ENCODE measurements around the gene AWAT2. TPM values are rescaled to one million over a fixed set of nuclear protein-coding genes. Genes with fewer than 3 reads are reported as not detected.

Gene AWAT2
- total RNA-seq, 4 donors from 2014 or later: not detected

GRCh38 chrX:70087857-70088630 is 38.3 kb upstream of the AWAT2 start:
- no peak for TF ChIP-seq POLR2A (IDR thresholded peaks at IDR 0.05)
- no peak for TF ChIP-seq CTCF (IDR thresholded peaks at IDR 0.05)
- intact Hi-C loops (cut with DNase I): no loop called here
- H3K36me3 ChIP-seq: no peaks in the 10 kb centered on the region
- WGBS, 2 donors: 53 to 62% methylated on average over 7 to 8 of the region's 11 CpGs
- H3K9me3 ChIP-seq: no peaks in the 10 kb centered on the region
- H3K27me3 ChIP-seq: no peaks in the 10 kb centered on the region
- peaks cover 0 to 8% (median 0%) of the 10 kb centered on the region in 3 donors for H3K4me1 ChIP-seq
- peak overlapping the region in 1 of 4 donors; percentile 29 for H3K27ac ChIP-seq
- H3K4me3 ChIP-seq: no peak overlapping the region
- no peak for DNase-seq

GRCh38 chrX:70084592-70085240 is 35.0 kb upstream of the AWAT2 start:
- H3K4me3 ChIP-seq: no peak overlapping the region

GRCh38 chrX:70082723-70083122 is 33.0 kb upstream of the AWAT2 start:
- TF ChIP-seq POLR2A (IDR thresholded peaks at IDR 0.05): no peak
- TF ChIP-seq CTCF (IDR thresholded peaks at IDR 0.05): no peak
- WGBS, 2 donors: 55 to 71% methylated on average over 4 of the region's 4 CpGs

More at GRCh38 chrX:70084592-70085240, 35.0 kb upstream of the AWAT2 start:
- intact Hi-C loops (cut with DNase I): no loop called here
- DNase-seq: no peak
- Histone ChIP-seq H3K36me3 (no peaks in the 10 kb centered on the region), H3K27ac (no peak overlapping the region), H3K9me3 (no peaks in the 10 kb centered on the region), H3K4me1 (peaks cover 0 to 8% (median 0%) of the 10 kb centered on the region in 3 donors), H3K27me3 (no peaks in the 10 kb centered on the region)
- 74 to 79% methylated on average over 3 to 5 of the region's 5 CpGs for WGBS, 2 donors
- TF ChIP-seq POLR2A (IDR thresholded peaks at IDR 0.05): no peak
- no peak for TF ChIP-seq CTCF (IDR thresholded peaks at IDR 0.05)

GRCh38 chrX:70079870-70080269 is 30.1 kb upstream of the AWAT2 start:
- Histone ChIP-seq H3K27me3 (no peaks in the 10 kb centered on the region), H3K27ac (no peak overlapping the region), H3K4me1 (no peaks in the 10 kb centered on the region), H3K36me3 (no peaks in the 10 kb centered on the region), H3K9me3 (peaks cover 0 to 6% (median 0%) of the 10 kb centered on the region in 3 donors), H3K4me3 (no peak overlapping the region)
- TF ChIP-seq POLR2A (IDR thresholded peaks at IDR 0.05) (no peak), CTCF (IDR thresholded peaks at IDR 0.05) (no peak)
- 49 to 78% methylated on average over 3 of the region's 3 CpGs for WGBS, 2 donors
- intact Hi-C loops (cut with DNase I): no loop called here
- no peak for DNase-seq

More at GRCh38 chrX:70082723-70083122, 33.0 kb upstream of the AWAT2 start:
- intact Hi-C loops (cut with DNase I): no loop called here
- Histone ChIP-seq H3K27ac (no peak overlapping the region), H3K9me3 (peaks cover 0 to 2% (median 0%) of the 10 kb centered on the region in 3 donors), H3K27me3 (no peaks in the 10 kb centered on the region), H3K4me1 (peaks cover 0 to 3% (median 0%) of the 10 kb centered on the region in 3 donors), H3K4me3 (no peak overlapping the region), H3K36me3 (no peaks in the 10 kb centered on the region)
- no peak for DNase-seq

GRCh38 chrX:70079297-70079696 is 29.6 kb upstream of the AWAT2 start:
- no peak overlapping the region for H3K4me3 ChIP-seq
- intact Hi-C loops (cut with DNase I): no loop called here
- H3K27me3 ChIP-seq: no peaks in the 10 kb centered on the region
- H3K36me3 ChIP-seq: no peaks in the 10 kb centered on the region
- H3K9me3 ChIP-seq: peaks cover 0 to 6% (median 0%) of the 10 kb centered on the region in 3 donors
- TF ChIP-seq CTCF (IDR thresholded peaks at IDR 0.05) (no peak), POLR2A (IDR thresholded peaks at IDR 0.05) (no peak)
- no peak overlapping the region for H3K27ac ChIP-seq
- no peaks in the 10 kb centered on the region for H3K4me1 ChIP-seq
- WGBS, 2 donors: 61 to 82% methylated on average over 4 to 5 of the region's 5 CpGs
- DNase-seq: no peak

Measured in esophagus squamous epithelium (tissue), 5 donors.